Activated naive CD4-positive, alpha-beta T cell treated with anti-CD3 and anti-CD28 coated beads, Interleukin-2, amount 50 U/mL, for 24 hours (primary cell): ENCODE measurements around the gene TRAPPC6A.

Experiments
- H3K27ac Mint-ChIP-seq: one replicate; pipeline ENCODE4 v1.8.0; 2021; ENCODE audit warnings: mild to moderate bottlenecking, mixed read lengths
- H3K27me3 Mint-ChIP-seq: one replicate; pipeline ENCODE4 v1.8.0; 2021; ENCODE audit warnings: mixed read lengths
- H3K36me3 Mint-ChIP-seq: one replicate; pipeline ENCODE4 v1.8.0; 2021; ENCODE audit warnings: mixed read lengths
- H3K4me1 Mint-ChIP-seq: one replicate; pipeline ENCODE4 v1.8.0; 2021; ENCODE audit warnings: mixed read lengths
- H3K4me3 Mint-ChIP-seq: one replicate; pipeline ENCODE4 v1.8.0; 2021; ENCODE audit warnings: mild to moderate bottlenecking, mixed read lengths
- H3K9me3 Mint-ChIP-seq: one replicate; pipeline ENCODE4 v1.8.0; 2021; ENCODE audit warnings: mixed read lengths

TRAPPC6A gene

GRCh38 chr19:45172611-45173208, 5.3 kb downstream of the TRAPPC6A start:
- peak overlapping the region; percentile 35 for H3K27ac Mint-ChIP-seq
- peak overlapping the region; percentile 19 for H3K4me3 Mint-ChIP-seq

GRCh38 chr19:45172173-45172572, 5.9 kb downstream of the TRAPPC6A start:
- no peaks in the 10 kb centered on the region for H3K27me3 Mint-ChIP-seq
- peak overlapping the region; percentile 46 for H3K27ac Mint-ChIP-seq
- H3K4me3 Mint-ChIP-seq = no peak overlapping the region
- peaks cover 3% of the 10 kb centered on the region for H3K36me3 Mint-ChIP-seq
- no peaks in the 10 kb centered on the region for H3K9me3 Mint-ChIP-seq
- H3K4me1 Mint-ChIP-seq = peaks cover 48% of the 10 kb centered on the region

More at GRCh38 chr19:45172611-45173208, 5.3 kb downstream of the TRAPPC6A start:
- Mint-ChIP-seq H3K27me3 (no peaks in the 10 kb centered on the region), H3K36me3 (peaks cover 3% of the 10 kb centered on the region), H3K4me1 (peaks cover 50% of the 10 kb centered on the region), H3K9me3 (no peaks in the 10 kb centered on the region)

GRCh38 chr19:45171211-45171623, 6.8 kb downstream of the TRAPPC6A start:
- peak overlapping the region; percentile 94 for H3K27ac Mint-ChIP-seq
- peaks cover 3% of the 10 kb centered on the region for H3K36me3 Mint-ChIP-seq
- peaks cover 52% of the 10 kb centered on the region for H3K4me1 Mint-ChIP-seq
- no peaks in the 10 kb centered on the region for H3K9me3 Mint-ChIP-seq
- H3K4me3 Mint-ChIP-seq = peak overlapping the region; percentile 74
- H3K27me3 Mint-ChIP-seq = no peaks in the 10 kb centered on the region

GRCh38 chr19:45170146-45171106, 7.6 kb downstream of the TRAPPC6A start:
- Mint-ChIP-seq H3K4me3 (peak overlapping the region; percentile 74), H3K27me3 (no peaks in the 10 kb centered on the region), H3K27ac (peak overlapping the region; percentile 94), H3K9me3 (no peaks in the 10 kb centered on the region), H3K4me1 (peaks cover 49% of the 10 kb centered on the region), H3K36me3 (peaks cover 1% of the 10 kb centered on the region)

GRCh38 chr19:45169602-45170001, 8.4 kb downstream of the TRAPPC6A start:
- no peaks in the 10 kb centered on the region for H3K36me3 Mint-ChIP-seq
- no peak overlapping the region for H3K27ac Mint-ChIP-seq
- no peaks in the 10 kb centered on the region for H3K27me3 Mint-ChIP-seq
- H3K9me3 Mint-ChIP-seq = no peaks in the 10 kb centered on the region
- H3K4me1 Mint-ChIP-seq = peaks cover 50% of the 10 kb centered on the region
- no peak overlapping the region for H3K4me3 Mint-ChIP-seq

- no peak overlapping the region for H3K27ac Mint-ChIP-seq
- no peaks in the 10 kb centered on the region for H3K9me3 Mint-ChIP-seq
- no peak overlapping the region for H3K4me3 Mint-ChIP-seq
- peaks cover 52% of the 10 kb centered on the region for H3K4me1 Mint-ChIP-seq
- no peaks in the 10 kb centered on the region for H3K27me3 Mint-ChIP-seq
- H3K36me3 Mint-ChIP-seq = no peaks in the 10 kb centered on the region
Measured at GRCh38 chr19:45168767-45169351, 9.2 kb downstream of the TRAPPC6A start.

GRCh38 chr19:45166723-45167252, 11.2 kb downstream of the TRAPPC6A start:
- no peaks in the 10 kb centered on the region for H3K27me3 Mint-ChIP-seq
- H3K4me3 Mint-ChIP-seq = no peak overlapping the region
- H3K27ac Mint-ChIP-seq = no peak overlapping the region
- H3K9me3 Mint-ChIP-seq = no peaks in the 10 kb centered on the region
- no peaks in the 10 kb centered on the region for H3K36me3 Mint-ChIP-seq
- peaks cover 42% of the 10 kb centered on the region for H3K4me1 Mint-ChIP-seq

- no peak overlapping the region for H3K4me3 Mint-ChIP-seq
- no peak overlapping the region for H3K27ac Mint-ChIP-seq
- H3K27me3 Mint-ChIP-seq = no peaks in the 10 kb centered on the region
- H3K4me1 Mint-ChIP-seq = peaks cover 35% of the 10 kb centered on the region
- no peaks in the 10 kb centered on the region for H3K36me3 Mint-ChIP-seq
- H3K9me3 Mint-ChIP-seq = no peaks in the 10 kb centered on the region
Measured at GRCh38 chr19:45164577-45165335, 13.3 kb downstream of the TRAPPC6A start.

- no peak overlapping the region for H3K27ac Mint-ChIP-seq
- H3K27me3 Mint-ChIP-seq = no peaks in the 10 kb centered on the region
- no peaks in the 10 kb centered on the region for H3K36me3 Mint-ChIP-seq
- no peak overlapping the region for H3K4me3 Mint-ChIP-seq
- H3K9me3 Mint-ChIP-seq = no peaks in the 10 kb centered on the region
- peaks cover 33% of the 10 kb centered on the region for H3K4me1 Mint-ChIP-seq
Measured at GRCh38 chr19:45163751-45164460, 14.1 kb downstream of the TRAPPC6A start.

- Mint-ChIP-seq H3K4me1 (peaks cover 31% of the 10 kb centered on the region), H3K27ac (no peak overlapping the region), H3K27me3 (no peaks in the 10 kb centered on the region), H3K36me3 (no peaks in the 10 kb centered on the region), H3K9me3 (no peaks in the 10 kb centered on the region), H3K4me3 (no peak overlapping the region)
Measured at GRCh38 chr19:45163156-45163555, 14.9 kb downstream of the TRAPPC6A start.

GRCh38 chr19:45162608-45163143, 15.4 kb downstream of the TRAPPC6A start:
- Mint-ChIP-seq H3K9me3 (no peaks in the 10 kb centered on the region), H3K4me3 (no peak overlapping the region), H3K4me1 (peaks cover 31% of the 10 kb centered on the region), H3K36me3 (no peaks in the 10 kb centered on the region), H3K27ac (no peak overlapping the region), H3K27me3 (no peaks in the 10 kb centered on the region)

GRCh38 chr19:45161738-45162607, 16.1 kb downstream of the TRAPPC6A start:
- peaks cover 27% of the 10 kb centered on the region for H3K4me1 Mint-ChIP-seq
- no peak overlapping the region for H3K27ac Mint-ChIP-seq
- H3K27me3 Mint-ChIP-seq = peaks cover 3% of the 10 kb centered on the region
- no peak overlapping the region for H3K4me3 Mint-ChIP-seq
- no peaks in the 10 kb centered on the region for H3K36me3 Mint-ChIP-seq
- no peaks in the 10 kb centered on the region for H3K9me3 Mint-ChIP-seq

GRCh38 chr19:45160870-45161737, 16.9 kb downstream of the TRAPPC6A start, which contains the start of gene NKPD1:
TSS of gene NKPD1 (minus strand) at chr19:45160982. CDS start at chr19:45160150, 832 bp downstream.
- no peaks in the 10 kb centered on the region for H3K36me3 Mint-ChIP-seq
- H3K27me3 Mint-ChIP-seq = peaks cover 4% of the 10 kb centered on the region
- H3K27ac Mint-ChIP-seq = no peak within 1 kb of the TSS
- H3K9me3 Mint-ChIP-seq = no peaks in the 10 kb centered on the region
- peaks cover 25% of the 10 kb centered on the region for H3K4me1 Mint-ChIP-seq
- H3K4me3 Mint-ChIP-seq = no peak within 1 kb of the TSS
